Gastroesophageal sphincter (tissue), 3 donors: ENCODE data around the gene ZNF777.

Source experiments
- EP300 ChIP-seq: sonication (generic); formaldehyde crosslinking; IDR thresholded peaks from one replicate; pipeline ENCODE4 v1.6.1; 2017; ENCODE audit warnings: antibody characterized with exemption, mild to moderate bottlenecking
- POLR2A ChIP-seq, 2 donors: fragments of 450-650 bp; IDR thresholded peaks; one replicate each; pipeline ENCODE4 v1.6.1; 2017; ENCODE audit warnings: antibody characterized with exemption in 2 of 2, mild to moderate bottlenecking in 2 of 2, moderate library complexity in 1 of 2
- POLR2AphosphoS5 ChIP-seq: sonication (generic); formaldehyde crosslinking; IDR thresholded peaks from one replicate; pipeline ENCODE4 v1.6.1; 2017; ENCODE audit warnings: antibody characterized with exemption
- TF ChIP-seq, protein P1 (sequence below), 4 experiments: fragments of 200-600 bp in 2 of 4; fragments of 450-650 bp in 2 of 4; sonication (generic) in 1 of 4; IDR thresholded peaks; one replicate each; pipeline ENCODE4 v1.5.1; 2017 to 2019; ENCODE audit warnings: antibody characterized with exemption in 4 of 4, mild to moderate bottlenecking in 2 of 4, moderate library complexity in 2 of 4

DNA sequence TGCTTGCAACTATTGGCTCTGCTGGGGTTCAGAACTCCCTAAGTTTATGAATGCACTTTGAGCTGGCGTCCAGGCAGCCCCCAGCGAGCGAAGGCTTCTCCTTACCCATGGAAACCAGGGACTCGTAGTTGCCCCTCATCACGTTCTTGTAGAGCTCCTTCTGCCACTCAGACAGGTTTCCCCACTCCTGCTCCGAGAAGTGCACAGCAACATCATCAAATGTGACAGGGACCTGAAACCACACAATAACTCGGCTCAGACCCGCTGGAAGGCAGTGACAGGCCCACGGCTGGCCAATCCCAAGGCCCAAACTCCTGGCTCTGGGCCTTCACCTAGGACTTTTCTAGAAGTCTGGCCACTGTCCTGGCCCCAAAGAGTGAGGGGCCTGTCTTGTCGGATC is 6.9 kb downstream of the ZNF777 start:
- TF ChIP-seq, protein P1, sequence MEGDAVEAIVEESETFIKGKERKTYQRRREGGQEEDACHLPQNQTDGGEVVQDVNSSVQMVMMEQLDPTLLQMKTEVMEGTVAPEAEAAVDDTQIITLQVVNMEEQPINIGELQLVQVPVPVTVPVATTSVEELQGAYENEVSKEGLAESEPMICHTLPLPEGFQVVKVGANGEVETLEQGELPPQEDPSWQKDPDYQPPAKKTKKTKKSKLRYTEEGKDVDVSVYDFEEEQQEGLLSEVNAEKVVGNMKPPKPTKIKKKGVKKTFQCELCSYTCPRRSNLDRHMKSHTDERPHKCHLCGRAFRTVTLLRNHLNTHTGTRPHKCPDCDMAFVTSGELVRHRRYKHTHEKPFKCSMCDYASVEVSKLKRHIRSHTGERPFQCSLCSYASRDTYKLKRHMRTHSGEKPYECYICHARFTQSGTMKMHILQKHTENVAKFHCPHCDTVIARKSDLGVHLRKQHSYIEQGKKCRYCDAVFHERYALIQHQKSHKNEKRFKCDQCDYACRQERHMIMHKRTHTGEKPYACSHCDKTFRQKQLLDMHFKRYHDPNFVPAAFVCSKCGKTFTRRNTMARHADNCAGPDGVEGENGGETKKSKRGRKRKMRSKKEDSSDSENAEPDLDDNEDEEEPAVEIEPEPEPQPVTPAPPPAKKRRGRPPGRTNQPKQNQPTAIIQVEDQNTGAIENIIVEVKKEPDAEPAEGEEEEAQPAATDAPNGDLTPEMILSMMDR (IDR thresholded peaks at IDR 0.05) = no peak
- TF ChIP-seq EP300 (no peak), POLR2AphosphoS5 (no peak), POLR2A (IDR thresholded peaks at IDR 0.05) (no peak)
